Measurements from ENCODE around the gene NLRX1.

NLRX1 gene

GRCh38 chr11:119192111-119192510 lies 23.6 kb downstream of the NLRX1 start:
- TF ChIP-seq, protein P1, sequence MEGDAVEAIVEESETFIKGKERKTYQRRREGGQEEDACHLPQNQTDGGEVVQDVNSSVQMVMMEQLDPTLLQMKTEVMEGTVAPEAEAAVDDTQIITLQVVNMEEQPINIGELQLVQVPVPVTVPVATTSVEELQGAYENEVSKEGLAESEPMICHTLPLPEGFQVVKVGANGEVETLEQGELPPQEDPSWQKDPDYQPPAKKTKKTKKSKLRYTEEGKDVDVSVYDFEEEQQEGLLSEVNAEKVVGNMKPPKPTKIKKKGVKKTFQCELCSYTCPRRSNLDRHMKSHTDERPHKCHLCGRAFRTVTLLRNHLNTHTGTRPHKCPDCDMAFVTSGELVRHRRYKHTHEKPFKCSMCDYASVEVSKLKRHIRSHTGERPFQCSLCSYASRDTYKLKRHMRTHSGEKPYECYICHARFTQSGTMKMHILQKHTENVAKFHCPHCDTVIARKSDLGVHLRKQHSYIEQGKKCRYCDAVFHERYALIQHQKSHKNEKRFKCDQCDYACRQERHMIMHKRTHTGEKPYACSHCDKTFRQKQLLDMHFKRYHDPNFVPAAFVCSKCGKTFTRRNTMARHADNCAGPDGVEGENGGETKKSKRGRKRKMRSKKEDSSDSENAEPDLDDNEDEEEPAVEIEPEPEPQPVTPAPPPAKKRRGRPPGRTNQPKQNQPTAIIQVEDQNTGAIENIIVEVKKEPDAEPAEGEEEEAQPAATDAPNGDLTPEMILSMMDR (IDR thresholded peaks at IDR 0.05; ENCODE audit: insufficient read depth, low read length, missing control alignments) = no peak
- ChIA-PET CTCF (interaction anchor here (0.8 to 11.6 kb wide), 9 partner anchors 8 to 181 kb away, joined by 3 to 77 read pairs (median 5); partner anchors contain the start of genes CBL and VPS11), POLR2A (interaction anchor here (1.2 kb wide), 1 partner anchor 23 kb away, joined by 3 read pairs; no protein-coding TSS in a partner anchor)
- no peak overlapping the region for H3K4me3 ChIP-seq (ENCODE audit: low read depth, low read length)
- DNase-seq (ENCODE audit: low read depth, low spot score) = no peak

DNA sequence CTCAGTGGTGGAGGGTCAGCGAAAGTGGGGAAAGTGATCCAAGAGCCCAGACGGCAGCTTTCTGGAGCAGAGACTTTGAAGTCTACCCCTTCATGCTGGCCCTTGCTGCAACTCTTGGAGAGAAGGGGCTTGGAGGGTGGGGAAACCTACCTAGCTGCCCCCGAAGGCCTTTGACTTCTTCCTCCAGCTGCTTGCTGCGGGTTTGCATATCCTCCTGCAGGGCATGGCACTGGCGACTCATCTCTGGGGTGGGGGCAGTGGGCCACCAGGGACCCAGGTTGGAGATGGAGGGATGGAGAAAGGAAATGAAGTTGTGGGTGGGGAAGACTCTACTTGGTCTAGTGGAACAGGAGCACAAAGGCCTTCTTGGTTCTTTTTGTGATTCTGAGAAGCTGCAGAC lies 24.5 kb downstream of the NLRX1 start:
- TF ChIP-seq, protein P1 (IDR thresholded peaks at IDR 0.05; ENCODE audit: insufficient read depth, low read length, missing control alignments) = no peak
- POLR2A ChIA-PET = no interaction called here
- CTCF ChIA-PET = interaction anchor here (1.1 to 11.6 kb wide), 6 partner anchors 7 to 131 kb away, joined by 3 to 77 read pairs (median 8); partner anchors contain the start of gene CBL
- H3K4me3 ChIP-seq (ENCODE audit: low read depth, low read length) = no peak overlapping the region
- no peak for DNase-seq (ENCODE audit: low read depth, low spot score)

GRCh38 chr11:119193626-119194025 lies 25.1 kb downstream of the NLRX1 start:
- POLR2A ChIA-PET = no interaction called here
- CTCF ChIA-PET = interaction anchor here (1.9 to 11.6 kb wide), 3 partner anchors 11 to 91 kb away, joined by 6 to 77 read pairs (median 52); partner anchors contain the start of gene CBL
- no peak overlapping the region for H3K4me3 ChIP-seq (ENCODE audit: low read depth, low read length)
- TF ChIP-seq, protein P1 (IDR thresholded peaks at IDR 0.05; ENCODE audit: insufficient read depth, low read length, missing control alignments) = no peak
- DNase-seq (ENCODE audit: low read depth, low spot score) = no peak

DNA sequence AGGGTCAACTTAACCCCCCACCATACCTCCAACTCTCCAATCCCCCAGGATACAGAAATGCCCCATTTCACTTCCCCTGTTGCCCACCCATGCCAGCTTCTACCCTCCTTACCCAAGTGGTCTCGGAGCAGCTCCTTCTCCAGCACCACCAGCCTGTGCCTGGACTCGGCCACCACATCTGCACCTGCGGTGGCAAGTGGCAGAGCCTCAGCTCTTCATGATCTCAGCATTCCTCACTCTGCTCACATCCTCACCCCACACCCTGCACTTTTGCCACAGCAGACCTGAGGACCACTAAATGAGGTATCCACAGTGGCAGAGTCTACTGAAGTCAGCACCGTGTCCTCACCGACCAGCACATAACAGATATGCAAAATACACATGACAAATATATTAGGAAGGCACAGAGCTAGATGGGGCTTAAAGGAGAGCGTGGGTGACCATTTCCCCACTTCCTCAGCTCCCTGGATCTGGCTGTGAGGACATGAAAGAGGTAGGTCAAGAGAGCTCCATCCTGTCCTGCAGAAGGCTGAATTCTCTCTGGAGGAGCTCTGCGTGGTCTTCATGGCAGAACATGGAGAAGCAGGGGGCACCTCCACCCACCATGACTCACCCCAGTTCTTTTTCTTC lies 26.4 kb downstream of the NLRX1 start:
- CTCF ChIA-PET = interaction anchor here (1.1 to 6.6 kb wide), 15 partner anchors 10 to 144 kb away, joined by 3 to 78 read pairs (median 31); partner anchors contain the start of genes ABCG4, CBL, DPAGT1 and NHERF4
- TF ChIP-seq, protein P1 (IDR thresholded peaks at IDR 0.05; ENCODE audit: insufficient read depth, low read length, missing control alignments) = no peak
- POLR2A ChIA-PET = no interaction called here

GRCh38 chr11:119195680-119196079 lies 27.2 kb downstream of the NLRX1 start:
- CTCF ChIA-PET = interaction anchor here (0.9 to 6.6 kb wide), 29 partner anchors 10 to 279 kb away, joined by 3 to 78 read pairs (median 8); partner anchors contain the start of genes ABCG4, C2CD2L, CBL and DPAGT1
- DNase-seq (ENCODE audit: low read depth, low spot score) = no peak

More for the DNA sequence above, 26.4 kb downstream of the NLRX1 start:
- no peak for DNase-seq (ENCODE audit: low read depth, low spot score)
- H3K4me3 ChIP-seq (ENCODE audit: low read depth, low read length) = no peak overlapping the region

More at GRCh38 chr11:119195680-119196079, 27.2 kb downstream of the NLRX1 start:
- TF ChIP-seq, protein P1 (IDR thresholded peaks at IDR 0.05; ENCODE audit: insufficient read depth, low read length, missing control alignments) = no peak
- no peak overlapping the region for H3K4me3 ChIP-seq (ENCODE audit: low read depth, low read length)
- POLR2A ChIA-PET = no interaction called here
